Measurements from ENCODE around the gene MGME1.
"Not testable (repeated sequence)": the region's sequence is repeated elsewhere in the genome, so short reads cannot be mapped to it uniquely, and the experiment has no call there.

The MGME1 gene

GRCh38 chr20:17959257-17959627 lies 9.6 kb upstream of the MGME1 start:
- DNase-seq = no peak

- DNase-seq = not testable (repeated sequence)
These were observed 8.4 kb upstream of the MGME1 start for GRCh38 chr20:17960400-17960885.

- DNase-seq = no peak
These were observed 7.8 kb upstream of the MGME1 start for GRCh38 chr20:17960927-17961586.

- DNase-seq = no peak
These were observed 7.3 kb upstream of the MGME1 start for GRCh38 chr20:17961587-17961940.

GRCh38 chr20:17963114-17963897 lies 5.5 kb upstream of the MGME1 start:
- DNase-seq = no peak

GRCh38 chr20:17964073-17964472 lies 4.7 kb upstream of the MGME1 start:
- no peak for DNase-seq

GRCh38 chr20:17964632-17965031 lies 4.2 kb upstream of the MGME1 start:
- no peak for DNase-seq

- no peak for DNase-seq
These were observed 3.6 kb upstream of the MGME1 start for GRCh38 chr20:17965042-17965697.

GRCh38 chr20:17966432-17967310 lies 2.1 kb upstream of the MGME1 start:
- DNase-seq = no peak

- DNase-seq = peak in 8 of 56 donors; percentile 50 to 68 (median 58)
These were observed 1.1 kb upstream of the MGME1 start for GRCh38 chr20:17967521-17968365.

- DNase-seq = peak in 7 of 56 donors; percentile 20 to 64 (median 43)
These were observed 563 bp downstream of the MGME1 start for GRCh38 chr20:17969278-17969883.

GRCh38 chr20:17969884-17970409 lies 1.1 kb downstream of the MGME1 start:
- DNase-seq = peak in 14 of 56 donors; percentile 4 to 39 (median 12)

- DNase-seq = peak in 2 of 56 donors; percentile 7 to 14
These were observed 2.6 kb downstream of the MGME1 start for GRCh38 chr20:17971300-17972013.

- no peak for DNase-seq
These were observed 3.3 kb downstream of the MGME1 start for GRCh38 chr20:17972121-17972520.

- no peak for DNase-seq
These were observed 7.5 kb downstream of the MGME1 start for GRCh38 chr20:17976305-17976704.

GRCh38 chr20:17985388-17986018 lies 16.7 kb downstream of the MGME1 start:
- no peak for DNase-seq

GRCh38 chr20:17987988-17988387 lies 19.2 kb downstream of the MGME1 start:
- no peak for DNase-seq

- no peak for DNase-seq
These were observed 21.6 kb downstream of the MGME1 start for GRCh38 chr20:17990278-17990972.
